Measurements from ENCODE around the gene LPA.

DNA sequence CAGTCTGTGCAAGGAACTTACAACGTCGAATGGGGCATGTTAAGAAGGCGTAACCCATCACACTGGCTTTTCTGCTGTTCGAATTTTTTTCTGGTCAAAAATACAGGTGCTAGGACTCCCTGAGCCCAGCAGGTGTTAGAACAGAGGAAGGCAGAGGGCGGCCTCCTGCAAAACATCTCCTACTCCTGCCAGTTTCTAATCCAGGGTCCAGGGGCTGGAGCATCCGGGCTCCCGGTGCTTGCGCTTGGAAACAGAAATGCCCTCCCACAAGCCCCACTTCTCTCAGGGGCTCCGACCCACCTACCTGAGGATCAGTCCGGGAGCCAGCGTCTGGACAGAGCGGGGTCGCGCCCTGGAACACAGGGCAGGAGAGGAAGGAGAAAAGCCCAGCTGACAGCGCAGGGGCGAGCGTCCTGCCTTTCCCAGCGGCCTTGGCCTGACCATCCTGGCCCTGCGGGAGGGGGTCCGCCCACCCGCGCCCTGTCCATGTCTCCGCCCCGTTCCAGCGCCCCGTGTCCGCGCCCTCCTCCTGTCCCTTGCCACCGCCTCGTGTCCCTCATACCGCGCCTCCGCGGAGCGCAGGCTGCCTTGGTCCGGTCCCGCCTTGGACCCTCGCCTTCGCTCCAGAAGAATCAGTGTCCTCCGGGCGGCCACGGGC, 14.8 kb upstream of the LPA start:
- TF ChIP-seq, protein P1, sequence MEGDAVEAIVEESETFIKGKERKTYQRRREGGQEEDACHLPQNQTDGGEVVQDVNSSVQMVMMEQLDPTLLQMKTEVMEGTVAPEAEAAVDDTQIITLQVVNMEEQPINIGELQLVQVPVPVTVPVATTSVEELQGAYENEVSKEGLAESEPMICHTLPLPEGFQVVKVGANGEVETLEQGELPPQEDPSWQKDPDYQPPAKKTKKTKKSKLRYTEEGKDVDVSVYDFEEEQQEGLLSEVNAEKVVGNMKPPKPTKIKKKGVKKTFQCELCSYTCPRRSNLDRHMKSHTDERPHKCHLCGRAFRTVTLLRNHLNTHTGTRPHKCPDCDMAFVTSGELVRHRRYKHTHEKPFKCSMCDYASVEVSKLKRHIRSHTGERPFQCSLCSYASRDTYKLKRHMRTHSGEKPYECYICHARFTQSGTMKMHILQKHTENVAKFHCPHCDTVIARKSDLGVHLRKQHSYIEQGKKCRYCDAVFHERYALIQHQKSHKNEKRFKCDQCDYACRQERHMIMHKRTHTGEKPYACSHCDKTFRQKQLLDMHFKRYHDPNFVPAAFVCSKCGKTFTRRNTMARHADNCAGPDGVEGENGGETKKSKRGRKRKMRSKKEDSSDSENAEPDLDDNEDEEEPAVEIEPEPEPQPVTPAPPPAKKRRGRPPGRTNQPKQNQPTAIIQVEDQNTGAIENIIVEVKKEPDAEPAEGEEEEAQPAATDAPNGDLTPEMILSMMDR (conservative IDR thresholded peaks at IDR 0.05) = no peak
- no peak for TF ChIP-seq EZH2 (IDR thresholded peaks at IDR 0.05; ENCODE audit: low read depth)

Measured in PC-9 (cell line).